LNCAP (cell line): Measurements from ENCODE around the gene CHRM3.

ENCODE experiments used
- CTCF ChIP-seq: fragments of 450-650 bp; IDR thresholded peaks from 2 replicates; pipeline ENCODE4 v1.5.1; 2017; ENCODE audit warnings: mild to moderate bottlenecking

CHRM3 gene

GRCh38 chr1:239417986-239418640 lies 31.7 kb downstream of the CHRM3 start:
- no peak for TF ChIP-seq CTCF

GRCh38 chr1:239418681-239419080 lies 32.3 kb downstream of the CHRM3 start:
- TF ChIP-seq CTCF, result no peak

GRCh38 chr1:239421811-239422210 lies 35.4 kb downstream of the CHRM3 start:
- TF ChIP-seq CTCF, result no peak

GRCh38 chr1:239422818-239423217 lies 36.5 kb downstream of the CHRM3 start:
- no peak for TF ChIP-seq CTCF

- TF ChIP-seq CTCF, result no peak
These were observed 40.6 kb downstream of the CHRM3 start for GRCh38 chr1:239426821-239427475.

GRCh38 chr1:239427712-239428111 lies 41.3 kb downstream of the CHRM3 start:
- TF ChIP-seq CTCF, result no peak

GRCh38 chr1:239428120-239428710 lies 41.8 kb downstream of the CHRM3 start:
- no peak for TF ChIP-seq CTCF
